Measurements from ENCODE around the gene SRP19. TPM values are rescaled to one million over a fixed set of nuclear protein-coding genes. Genes with fewer than 3 reads are reported as not detected.
A peak's percentile ranks its signal among the peaks of the same experiment; 100 is the strongest.

The SRP19 gene
- total and polyA plus RNA-seq, 9 of the 15 experiments (the other 6 are each of a cell fraction or from before 2014, with no cell fraction given), result 52.3 to 357 (median 146) TPM

- TF ChIP-seq TSHZ1 (CRISPR knock-in tag; IDR thresholded peaks at IDR 0.05) (no peak), SUPT5H (IDR thresholded peaks at IDR 0.05) (peak; percentile 82), THAP12 (CRISPR knock-in tag; IDR thresholded peaks at IDR 0.05) (no peak), RBM34 (IDR thresholded peaks at IDR 0.05; ENCODE audit: borderline replicate concordance, insufficient read depth, low read length) (no peak), HDGF (IDR thresholded peaks at IDR 0.05) (no peak), C11orf30 (IDR thresholded peaks at IDR 0.05; ENCODE audit: low read depth) (peak; percentile 87), AFF1 (IDR thresholded peaks at IDR 0.05; ENCODE audit: low read depth in 1 of 2, partially characterized antibody in 2 of 2) (no peak), SFPQ (IDR thresholded peaks at IDR 0.05; ENCODE audit: low read depth, low read length) (no peak), ZNF280B (CRISPR knock-in tag; IDR thresholded peaks at IDR 0.05) (no peak), RFX7 (CRISPR knock-in tag; IDR thresholded peaks at IDR 0.05) (no peak), BCOR (IDR thresholded peaks at IDR 0.05) (no peak), RUNX1 (IDR thresholded peaks at IDR 0.05; ENCODE audit: low read depth) (no peak), MTA3 (IDR thresholded peaks at IDR 0.05; ENCODE audit: borderline replicate concordance) (no peak; the same call in 1 of the 2 replicates), KLF1 (tag; IDR thresholded peaks at IDR 0.05) (0 out of 2 replicates have a peak, but pooled peaks have one; percentile 41)
Measured at GRCh38 chr5:112860929-112861637, at the start of gene SRP19 (continued).
